Aorta (tissue), 5 donors: ENCODE measurements around the gene FMNL2. TPM values are rescaled to one million over a fixed set of nuclear protein-coding genes. Genes with fewer than 3 reads are reported as not detected.

Experiments used
- ATAC-seq: fragments of 200-7000 bp; cut with Tn5 transposase; one replicate; pipeline ENCODE4 v1.9.1; 2022; ENCODE audit warnings: moderate library complexity; ENCODE audit not compliant: low FRiP score
- DNase-seq, 2 donors: peaks; one replicate each; pipeline ENCODE4 v3.0.0-alpha.2; 2020
- H3K27ac ChIP-seq, 2 donors: one replicate each; pipeline ENCODE4 v1.5.1; 2013; ENCODE audit warnings: low read length in 2 of 2, mild to moderate bottlenecking in 2 of 2, moderate library complexity in 2 of 2, control low read depth in 1 of 2, inconsistent platforms in 1 of 2, low read depth in 1 of 2
- H3K27me3 ChIP-seq, 2 donors: one replicate each; pipeline ENCODE4 v1.6.1; 2013; ENCODE audit warnings: control low read depth in 1 of 2, low read length in 1 of 2, mild to moderate bottlenecking in 1 of 2, moderate library complexity in 1 of 2; ENCODE audit not compliant: insufficient read depth in 2 of 2, control insufficient read depth in 1 of 2
- H3K36me3 ChIP-seq, 2 donors: one replicate each; pipeline ENCODE4 v1.6.1; 2013; ENCODE audit warnings: control low read depth in 1 of 2, low read length in 1 of 2, mild to moderate bottlenecking in 1 of 2; ENCODE audit not compliant: insufficient read depth in 2 of 2, control insufficient read depth in 1 of 2
- H3K4me1 ChIP-seq, 2 donors: one replicate each; pipeline ENCODE4 v1.6.1; 2013; ENCODE audit warnings: low read length in 2 of 2, control low read depth in 1 of 2, mild to moderate bottlenecking in 1 of 2, moderate library complexity in 1 of 2; ENCODE audit not compliant: insufficient read depth in 2 of 2, control insufficient read depth in 1 of 2
- H3K4me3 ChIP-seq, 2 donors: one replicate each; pipeline ENCODE4 v1.5.1; 2013; ENCODE audit warnings: low read length in 2 of 2, control low read depth in 1 of 2, mild to moderate bottlenecking in 1 of 2
- H3K9me3 ChIP-seq: one replicate; pipeline ENCODE4 v1.6.1; 2013; ENCODE audit warnings: mild to moderate bottlenecking, low read length; ENCODE audit not compliant: control insufficient read depth
- WGBS, 2 donors: extraction: QIAGEN DNeasy Blood & Tissue Kit; methylation state at CpG; one replicate each; pipeline ENCODE4 v1.1.7; 2013; 5-methylcytosine and 5-hydroxymethylcytosine counted together
- intact Hi-C, 2 donors: fragments of 100-400 bp; cut with DNase I; formaldehyde crosslinking; loops; one replicate each; pipeline versions ENCODE4 v1.14.2 to v1.15.0; 2022
- polyA plus RNA-seq, 2 donors: library from polyadenylated mRNA; stranded (reverse); fragments of 200-250 nt; gene quantifications; one replicate each; pipeline ENCODE4 v1.2.3, GENCODE V29; 2013
- total RNA-seq, 2 donors: library from RNA; stranded (reverse); fragmentation: NEBNext Ultra II Directional; extraction: Animal tissue kit (Norgen Biotek cat#: 25700); gene quantifications; one replicate each; pipeline ENCODE4 v1.2.1, GENCODE V29; 2021
- donor health status: healthy with polysubstance abuse.
- donor health status: Bipolar disorder and iron deficiency.
- donor health status: DM: no; HTN: no; CAD: no.
- donor health status: DM: no; HTN: no; CAD: no.
- donor health status: DM: yes; HTN: yes; CAD: no.

FMNL2 gene
- total and polyA plus RNA-seq, 4 donors: 10.7 to 55.1 (median 33.7) TPM

DNA sequence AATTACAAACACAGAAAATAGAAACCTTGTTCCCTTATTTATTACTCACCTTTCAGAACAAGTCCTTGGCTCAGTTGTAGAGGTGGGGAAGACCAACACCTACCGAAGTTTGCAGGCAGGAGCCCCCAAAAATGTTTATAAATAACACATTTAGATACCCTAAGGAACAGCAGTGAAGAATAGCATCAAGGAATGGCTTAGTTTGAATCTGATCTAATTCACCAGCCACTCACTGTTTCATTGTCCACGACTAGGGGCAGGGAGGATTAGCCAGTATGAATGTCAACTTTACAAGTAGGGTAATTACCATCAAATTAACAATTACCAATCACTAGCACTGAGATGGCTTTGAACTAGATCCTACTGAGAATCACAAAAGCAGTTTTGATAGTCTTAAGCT is 316.9 kb downstream of the FMNL2 start:
- ATAC-seq (no peak), DNase-seq (no peak)
- no peak overlapping the region for H3K27ac ChIP-seq
- intact Hi-C loops: no loop called here
- H3K4me1 ChIP-seq: peaks cover 0 to 2% of the 10 kb centered on the region in 2 donors
- WGBS, 2 donors: 59 to 62% methylated on average over 2 of the region's 2 CpGs
- no peaks in the 10 kb centered on the region for H3K27me3 ChIP-seq
- peaks cover 0 to 2% of the 10 kb centered on the region in 2 donors for H3K36me3 ChIP-seq
- no peak overlapping the region for H3K4me3 ChIP-seq
- H3K9me3 ChIP-seq: no peaks in the 10 kb centered on the region

DNA sequence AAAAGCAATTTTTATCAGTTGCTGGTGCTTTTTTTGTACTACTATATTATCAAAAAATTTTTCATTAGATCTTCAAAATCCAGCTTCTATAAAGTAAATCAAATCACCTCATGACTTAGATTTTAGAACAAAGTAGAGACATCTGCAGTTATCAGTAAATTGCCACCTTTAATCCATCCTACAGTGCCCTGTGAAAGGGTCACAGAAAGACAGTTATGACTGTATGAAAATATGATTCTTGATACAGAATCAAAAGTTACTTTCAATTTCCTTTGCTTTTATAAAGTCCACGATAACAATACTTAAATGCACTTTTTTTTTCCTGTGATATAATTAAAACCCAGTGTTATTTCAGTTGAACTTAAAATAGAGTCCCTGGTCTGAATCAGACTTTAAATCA is 320.9 kb downstream of the FMNL2 start:
- intact Hi-C loops: no loop called here
- peaks cover 0 to 2% of the 10 kb centered on the region in 2 donors for H3K36me3 ChIP-seq
- WGBS, 2 donors: 46 to 48% methylated on average over 1 of the region's 1 CpG
- H3K4me3 ChIP-seq: no peak overlapping the region
- no peaks in the 10 kb centered on the region for H3K27me3 ChIP-seq
- ATAC-seq: no peak
- no peaks in the 10 kb centered on the region for H3K9me3 ChIP-seq
- no peak for DNase-seq
- no peaks in the 10 kb centered on the region for H3K4me1 ChIP-seq
- no peak overlapping the region for H3K27ac ChIP-seq

DNA sequence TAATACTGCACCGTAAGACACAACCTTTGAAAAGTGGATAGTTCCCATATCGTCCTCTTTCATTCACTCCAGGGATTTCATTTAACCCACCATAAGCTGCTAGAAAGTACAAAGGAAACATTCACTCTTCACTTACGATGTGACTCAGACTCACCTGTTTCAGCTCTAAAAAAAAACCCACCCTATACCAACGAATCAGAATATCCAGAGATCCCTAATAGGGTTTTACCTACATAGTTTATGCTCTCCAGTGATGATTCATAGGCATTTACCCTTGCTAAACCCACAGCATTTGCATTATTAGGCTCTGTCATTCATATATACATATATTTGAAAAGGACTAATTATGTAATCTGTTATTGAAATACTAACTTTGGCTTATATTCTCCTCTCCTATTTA is 322.1 kb downstream of the FMNL2 start:
- 76 to 83% methylated on average over 4 of the region's 4 CpGs for WGBS, 2 donors
- peaks cover 0 to 3% of the 10 kb centered on the region in 2 donors for H3K36me3 ChIP-seq
- intact Hi-C loops: no loop called here

DNA sequence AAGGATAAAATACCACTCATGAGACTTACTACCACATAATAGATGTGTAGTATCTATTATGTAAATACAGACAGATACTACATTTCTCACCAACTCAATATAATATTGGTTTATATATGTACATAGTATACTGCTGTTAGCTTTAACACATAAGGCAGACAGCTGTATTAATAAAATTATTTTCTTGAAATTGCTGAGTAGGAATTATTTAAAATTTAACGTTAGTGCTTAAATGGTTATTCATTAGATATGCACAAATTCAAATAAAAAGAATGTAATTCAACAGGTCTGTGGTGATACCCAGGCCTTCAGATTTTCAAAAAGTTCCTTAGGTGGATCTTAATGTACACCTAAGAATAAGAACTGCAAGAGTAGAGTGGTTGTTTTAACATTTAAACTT is 323.2 kb downstream of the FMNL2 start:
- intact Hi-C loops: no loop called here
- ATAC-seq (no peak), DNase-seq (no peak)
- no peak overlapping the region for H3K27ac ChIP-seq
- no peaks in the 10 kb centered on the region for H3K4me1 ChIP-seq
- H3K27me3 ChIP-seq: no peaks in the 10 kb centered on the region
- peaks cover 0 to 3% of the 10 kb centered on the region in 2 donors for H3K36me3 ChIP-seq
- H3K4me3 ChIP-seq: no peak overlapping the region
- H3K9me3 ChIP-seq: no peaks in the 10 kb centered on the region
- WGBS, 2 donors: 72 to 73% methylated on average over 1 of the region's 1 CpG

More for the DNA sequence above, 322.1 kb downstream of the FMNL2 start:
- H3K4me1 ChIP-seq: no peaks in the 10 kb centered on the region
- H3K27ac ChIP-seq: no peak overlapping the region
- DNase-seq: no peak
- no peak overlapping the region for H3K4me3 ChIP-seq
- H3K27me3 ChIP-seq: no peaks in the 10 kb centered on the region
- no peak for ATAC-seq
- H3K9me3 ChIP-seq: no peaks in the 10 kb centered on the region

DNA sequence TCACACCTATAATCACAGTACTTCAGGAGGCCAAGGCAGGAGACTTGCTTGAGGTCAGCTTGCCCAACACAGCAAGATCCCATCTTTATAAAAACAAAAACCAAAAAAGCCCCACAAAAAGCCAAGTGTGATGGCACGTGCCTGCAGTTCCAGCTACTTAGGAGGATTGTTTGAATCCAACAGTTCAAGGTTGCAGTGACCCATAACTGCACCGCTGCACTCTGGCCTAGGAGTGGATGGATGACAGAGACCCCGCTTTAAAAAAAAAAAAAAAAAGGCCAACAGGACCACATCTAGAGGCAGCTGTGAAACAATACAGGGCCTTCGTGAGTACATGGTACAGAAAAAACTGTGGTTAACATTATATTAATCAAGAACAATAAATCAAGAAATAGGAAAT is 326.1 kb downstream of the FMNL2 start:
- 73 to 88% methylated on average over 4 of the region's 4 CpGs for WGBS, 2 donors
- Histone ChIP-seq H3K36me3 (peaks cover 0 to 3% of the 10 kb centered on the region in 2 donors), H3K4me3 (no peak overlapping the region), H3K9me3 (no peaks in the 10 kb centered on the region), H3K27ac (no peak overlapping the region), H3K27me3 (no peaks in the 10 kb centered on the region), H3K4me1 (no peaks in the 10 kb centered on the region)
- ATAC-seq: no peak
- DNase-seq: no peak
- intact Hi-C loops: no loop called here

DNA sequence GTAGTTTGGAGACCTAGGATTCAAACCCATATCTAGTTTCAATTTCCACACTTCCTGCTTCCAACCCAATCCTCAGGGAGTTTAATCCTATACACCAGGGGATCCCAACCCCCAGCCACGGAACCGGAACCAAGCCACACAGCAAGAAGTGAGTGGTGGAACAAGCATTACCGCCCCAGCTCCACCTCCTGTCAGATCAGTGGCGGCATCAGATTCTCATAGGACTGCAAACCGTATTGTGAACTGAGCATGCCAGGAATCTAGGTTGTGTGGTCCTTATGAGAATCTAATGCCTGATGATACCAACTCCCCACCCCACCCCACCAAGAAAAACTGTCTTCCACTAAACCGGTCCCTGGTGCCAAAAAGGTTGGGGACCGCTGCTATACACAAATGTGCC is 329.8 kb downstream of the FMNL2 start:
- Histone ChIP-seq H3K27ac (no peak overlapping the region), H3K36me3 (peaks cover 0 to 3% of the 10 kb centered on the region in 2 donors), H3K4me3 (no peak overlapping the region), H3K4me1 (no peaks in the 10 kb centered on the region), H3K27me3 (no peaks in the 10 kb centered on the region), H3K9me3 (no peaks in the 10 kb centered on the region)
- ATAC-seq: no peak
- intact Hi-C loops: no loop called here
- 91% methylated on average over 7 of the region's 7 CpGs for WGBS, 2 donors
- no peak for DNase-seq

DNA sequence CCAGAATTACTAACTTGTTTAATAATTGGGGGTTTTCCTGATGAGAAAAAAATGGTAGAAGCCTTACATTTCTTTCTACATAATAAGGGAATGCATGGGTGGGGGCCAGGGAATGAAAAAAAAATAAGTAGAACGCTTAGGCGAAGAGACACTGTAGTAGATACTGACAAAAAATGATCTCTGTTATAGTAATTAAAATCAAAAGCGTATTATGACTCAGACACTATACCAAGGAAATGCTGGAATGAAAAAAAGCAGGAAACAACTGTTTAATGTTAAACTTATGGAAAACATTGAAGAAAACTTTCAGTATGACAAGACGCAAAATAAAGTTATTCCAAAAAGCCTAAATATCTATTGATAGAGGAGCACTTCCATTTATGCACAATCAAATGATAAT is 339.4 kb downstream of the FMNL2 start:
- H3K4me1 ChIP-seq: no peaks in the 10 kb centered on the region
- H3K36me3 ChIP-seq: peaks cover 2 to 3% of the 10 kb centered on the region in 2 donors
- WGBS, 2 donors: 93 to 95% methylated on average over 4 of the region's 4 CpGs
- no peak overlapping the region for H3K4me3 ChIP-seq
- H3K9me3 ChIP-seq: no peaks in the 10 kb centered on the region
- no peaks in the 10 kb centered on the region for H3K27me3 ChIP-seq
- no peak for ATAC-seq
- intact Hi-C loops: no loop called here
- no peak overlapping the region for H3K27ac ChIP-seq
- DNase-seq: no peak

DNA sequence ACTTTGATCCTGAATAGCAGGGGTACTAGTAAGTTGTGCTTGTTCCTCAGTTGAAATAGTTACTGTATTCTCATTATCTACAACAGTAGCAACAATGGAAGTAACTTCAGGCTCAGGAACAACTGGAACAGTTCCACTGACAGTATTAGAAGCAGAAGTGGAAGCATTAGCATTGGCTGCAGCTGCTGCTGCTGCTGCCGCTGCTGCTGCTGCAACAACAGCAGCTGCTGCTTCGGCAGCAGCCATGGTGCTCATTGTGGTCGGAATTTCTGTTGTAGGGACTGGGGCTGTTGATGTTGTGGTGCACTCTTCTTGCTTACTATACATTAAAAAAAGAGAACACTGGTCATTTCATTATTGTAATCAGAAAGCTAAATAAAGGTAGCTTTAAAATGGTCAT is 341.5 kb downstream of the FMNL2 start:
- intact Hi-C loops: no loop called here
- peaks cover 2 to 3% of the 10 kb centered on the region in 2 donors for H3K36me3 ChIP-seq
- no peak overlapping the region for H3K27ac ChIP-seq
- no peak overlapping the region for H3K4me3 ChIP-seq
- DNase-seq: no peak
- no peaks in the 10 kb centered on the region for H3K27me3 ChIP-seq
- no peaks in the 10 kb centered on the region for H3K9me3 ChIP-seq
- 91 to 95% methylated on average over 3 of the region's 3 CpGs for WGBS, 2 donors
- no peak for ATAC-seq
- H3K4me1 ChIP-seq: no peaks in the 10 kb centered on the region

DNA sequence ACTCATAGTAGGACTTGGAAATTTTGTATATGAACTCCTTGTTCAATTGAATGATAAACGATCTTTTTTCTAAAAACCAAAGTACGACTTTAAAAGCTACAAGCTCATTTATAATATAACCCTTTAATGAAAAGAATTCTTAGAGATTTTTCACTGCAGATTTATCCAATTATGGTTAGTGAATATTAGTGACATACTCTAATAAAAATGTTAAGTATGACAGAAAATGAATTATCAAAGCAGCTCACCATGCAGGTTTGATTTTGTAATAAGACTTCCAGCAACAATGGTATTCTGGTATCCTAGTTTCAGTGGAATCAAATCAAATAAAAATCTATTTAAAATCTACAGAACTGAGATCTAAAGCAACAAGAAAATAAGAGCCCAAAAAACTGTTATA is 343.8 kb downstream of the FMNL2 start:
- DNase-seq: no peak
- intact Hi-C loops: no loop called here
- Histone ChIP-seq H3K27me3 (no peaks in the 10 kb centered on the region), H3K4me1 (no peaks in the 10 kb centered on the region), H3K27ac (no peak overlapping the region), H3K9me3 (no peaks in the 10 kb centered on the region), H3K36me3 (peaks cover 2 to 3% of the 10 kb centered on the region in 2 donors), H3K4me3 (no peak overlapping the region)
- WGBS, 2 donors: 67% methylated on average over 2 of the region's 2 CpGs
- no peak for ATAC-seq
